GM18505 (cell line): Measurements from ENCODE around the gene CEP295NL.
"Not testable (repeated sequence)": the region's sequence is repeated elsewhere in the genome, so short reads cannot be mapped to it uniquely, and the experiment has no call there.

Experiments used
- ATAC-seq: cut with Tn5 transposase; IDR thresholded peaks from one replicate; pipeline ENCODE4 v1.9.1; 2021; ENCODE audit not compliant: unreplicated experiment
- POLR2A ChIP-seq: IDR thresholded peaks from 4 replicates; pipeline ENCODE4 v1.6.1; 2011; ENCODE audit warnings: borderline replicate concordance; ENCODE audit not compliant: insufficient read depth, insufficient read length; ENCODE audit errors: extremely low read depth

Gene CEP295NL, protein sequence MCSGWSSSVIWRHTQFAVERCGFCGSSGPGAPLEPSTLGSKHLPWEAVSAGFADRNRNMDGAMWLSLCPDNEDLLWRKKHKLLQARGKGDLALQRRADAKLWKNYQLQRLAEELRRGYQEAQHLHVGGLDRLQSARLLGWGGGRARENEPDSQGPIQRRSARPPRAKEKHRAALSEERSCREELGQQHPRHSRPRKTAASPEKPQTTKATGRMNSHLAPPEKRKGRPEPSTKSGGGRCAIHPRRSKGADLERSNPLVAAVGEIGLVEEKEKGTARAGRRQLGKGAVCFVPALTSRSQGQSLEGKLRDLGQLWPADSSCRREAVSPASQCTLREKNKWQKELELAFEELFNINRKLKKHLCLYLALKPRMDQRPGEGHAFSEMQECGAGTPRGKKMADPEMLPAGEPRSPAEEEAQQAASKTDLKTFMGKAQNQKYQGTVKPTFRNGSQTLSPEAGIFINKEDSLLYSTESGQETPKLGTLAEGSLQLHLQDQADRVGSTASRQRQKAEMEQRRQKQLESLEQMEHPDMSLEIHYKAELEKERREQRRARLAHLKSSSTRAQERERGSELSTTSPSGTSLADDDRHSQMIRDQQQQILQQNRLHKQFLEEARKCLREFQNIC

GRCh38 chr17:78903101-78903779 lies at the start of gene CEP295NL:
Gene CEP295NL, minus strand, starts transcription at chr17:78903201. Its CDS starts 1,373 bp downstream, at chr17:78901828.
- TF ChIP-seq POLR2A = no peak
- no peak for ATAC-seq

DNA sequence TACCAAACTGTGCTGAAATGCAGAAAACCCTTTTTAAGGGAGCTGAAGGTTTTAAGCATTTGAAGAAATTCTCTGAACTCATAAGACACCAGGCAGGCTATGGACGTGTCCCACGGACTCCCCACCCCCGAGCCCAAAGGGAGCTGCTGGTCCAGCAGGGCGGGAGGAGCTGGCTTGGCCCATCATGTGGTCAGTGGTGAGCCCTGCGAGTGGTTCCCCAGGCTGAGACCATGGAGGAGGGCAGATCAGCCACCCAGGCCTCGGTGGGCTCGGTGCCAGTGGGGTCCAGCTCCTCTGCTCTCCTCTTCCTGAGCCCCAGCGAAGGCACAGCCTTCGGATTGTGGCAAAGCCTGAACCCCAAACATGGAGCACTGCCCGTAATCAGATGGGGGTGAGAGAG lies 49.7 kb upstream of the CEP295NL start:
- ATAC-seq = no peak
- TF ChIP-seq POLR2A = no peak

DNA sequence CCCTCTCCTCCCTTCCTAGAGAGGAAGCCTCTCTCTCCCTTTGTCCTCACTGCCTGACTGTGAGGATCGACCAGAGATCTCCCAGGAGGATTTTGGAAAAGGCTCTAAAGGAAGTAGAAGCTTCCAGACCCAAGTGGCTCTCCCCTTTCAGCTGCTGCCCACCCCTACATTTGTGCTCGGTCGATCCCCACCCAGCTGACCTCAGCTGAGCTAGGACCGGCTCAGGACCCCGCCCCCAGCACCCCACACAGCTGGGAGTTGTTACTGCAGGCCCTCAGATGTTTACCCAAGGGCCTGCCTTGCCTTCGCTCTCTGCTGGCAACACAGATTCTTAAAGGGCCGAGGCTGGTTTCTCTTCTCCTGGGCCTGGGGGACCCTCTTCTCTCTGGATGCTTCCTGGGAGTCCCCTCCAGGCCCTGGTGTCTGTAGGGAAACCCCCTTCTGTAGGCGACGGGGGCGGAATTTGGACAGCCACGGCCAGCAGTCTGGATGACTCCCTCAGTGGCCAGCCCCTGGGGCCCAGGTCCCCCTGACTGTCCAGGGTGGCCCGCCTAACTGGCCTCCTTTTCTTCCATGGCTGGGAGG lies 49.1 kb upstream of the CEP295NL start:
- no peak for TF ChIP-seq POLR2A
- no peak for ATAC-seq

DNA sequence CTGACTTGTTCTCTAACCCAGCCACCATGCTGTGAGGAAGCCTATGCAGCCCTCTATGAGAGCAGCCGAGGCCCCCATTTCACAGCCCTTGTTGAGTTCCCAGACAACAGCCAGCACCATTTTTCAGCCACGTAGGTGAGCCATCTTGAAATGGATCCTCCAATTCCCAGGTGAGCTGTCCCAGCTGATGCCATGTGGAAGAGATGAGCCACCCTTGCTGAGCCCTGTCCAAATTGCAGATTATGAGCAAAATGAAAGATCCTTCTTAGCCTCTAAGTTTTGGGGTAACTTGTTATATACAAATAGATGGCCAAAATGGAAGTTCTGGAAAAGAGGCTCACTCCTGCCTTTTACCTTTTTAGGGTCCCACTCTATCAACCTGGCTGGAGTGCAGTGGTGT lies 47.9 kb upstream of the CEP295NL start:
- no peak for TF ChIP-seq POLR2A
- no peak for ATAC-seq

DNA sequence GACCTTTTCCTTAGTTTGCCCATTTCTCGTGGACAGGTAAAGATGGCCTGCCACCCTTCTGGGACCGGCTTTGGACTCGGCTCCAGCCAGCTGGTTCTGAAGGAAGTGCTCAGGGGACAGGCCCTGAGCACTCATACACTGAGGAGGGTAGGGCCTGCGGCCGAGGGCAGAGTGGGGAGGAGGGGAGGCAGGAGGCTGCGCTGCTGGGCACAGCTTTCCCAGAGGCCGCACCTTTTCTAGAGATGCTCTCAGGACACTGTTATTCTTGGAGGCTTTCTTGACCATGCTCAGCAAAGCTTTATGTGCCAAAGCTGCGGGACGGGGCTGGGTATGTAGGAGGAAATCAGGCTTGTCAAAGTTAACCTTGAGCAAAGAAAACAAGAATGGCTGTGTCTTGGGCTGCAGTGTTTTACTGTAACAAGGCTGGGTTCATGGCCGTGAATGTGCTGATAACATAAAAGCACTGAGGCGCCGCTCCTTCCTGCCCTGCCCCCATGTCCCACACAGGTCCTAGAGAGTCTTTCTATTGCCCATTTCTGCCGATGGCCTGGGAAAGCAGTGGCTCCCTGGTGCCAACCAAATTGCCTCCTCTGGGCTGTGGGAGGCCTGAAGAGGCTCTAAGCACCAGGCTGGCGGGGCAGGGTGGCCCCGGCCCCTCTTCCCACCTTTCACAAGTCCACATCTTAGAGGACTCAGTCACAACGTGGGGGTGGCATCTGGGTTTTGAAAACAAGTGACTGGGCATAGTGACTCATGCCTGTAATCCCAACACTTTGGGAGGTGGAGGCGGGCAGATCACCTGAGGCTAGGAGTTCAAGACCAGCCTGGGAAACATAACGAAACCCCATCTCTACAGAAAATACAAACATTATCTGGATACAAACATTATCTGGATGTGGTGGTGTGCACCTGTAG lies 44.5 kb upstream of the CEP295NL start:
- ATAC-seq = no peak
- TF ChIP-seq POLR2A = no peak

- no peak for ATAC-seq
- TF ChIP-seq POLR2A = no peak
Measured at GRCh38 chr17:78946631-78947030, 43.6 kb upstream of the CEP295NL start.

DNA sequence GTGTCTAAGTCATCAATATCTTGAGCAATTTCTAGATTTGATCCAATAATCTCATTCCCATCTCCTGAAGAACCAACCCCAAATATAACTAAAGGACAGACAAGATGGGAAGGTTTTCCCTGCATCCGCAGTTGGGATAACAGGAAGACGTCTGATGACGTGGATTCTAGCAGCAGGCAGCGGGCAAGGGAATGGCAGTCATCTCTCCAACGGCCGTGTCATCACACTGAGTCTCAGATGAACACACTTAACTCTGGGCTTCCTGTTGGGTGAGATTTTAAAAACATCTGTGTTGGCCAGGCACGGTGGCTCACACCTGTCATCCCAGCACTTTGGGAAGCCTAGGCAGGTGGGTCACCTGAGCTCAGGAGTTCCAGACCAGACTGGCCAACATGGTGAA lies 43.1 kb upstream of the CEP295NL start:
- no peak for ATAC-seq
- no peak for TF ChIP-seq POLR2A

DNA sequence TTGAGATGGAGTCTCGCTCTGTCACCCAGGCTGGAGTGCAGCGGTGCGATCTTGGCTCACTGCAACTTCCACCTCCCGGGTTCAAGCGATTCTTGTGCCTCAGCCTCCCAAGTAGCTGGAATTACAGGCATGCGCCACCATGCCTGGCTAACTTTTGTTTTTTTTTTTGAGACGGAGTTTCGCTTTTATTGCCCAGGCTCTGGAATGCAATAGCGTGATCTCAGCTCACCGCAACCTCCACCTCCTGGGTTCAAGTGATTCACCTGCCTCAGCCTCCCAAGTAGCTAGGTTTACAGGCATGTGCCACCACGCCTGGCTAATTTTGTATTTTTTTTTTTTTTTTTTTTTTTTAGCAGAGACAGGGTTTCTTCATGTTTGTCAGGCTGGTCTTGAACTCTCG lies 42.5 kb upstream of the CEP295NL start:
- not testable (repeated sequence) for ATAC-seq

GRCh38 chr17:78944956-78945355 lies 42.0 kb upstream of the CEP295NL start:
- no peak for TF ChIP-seq POLR2A

DNA sequence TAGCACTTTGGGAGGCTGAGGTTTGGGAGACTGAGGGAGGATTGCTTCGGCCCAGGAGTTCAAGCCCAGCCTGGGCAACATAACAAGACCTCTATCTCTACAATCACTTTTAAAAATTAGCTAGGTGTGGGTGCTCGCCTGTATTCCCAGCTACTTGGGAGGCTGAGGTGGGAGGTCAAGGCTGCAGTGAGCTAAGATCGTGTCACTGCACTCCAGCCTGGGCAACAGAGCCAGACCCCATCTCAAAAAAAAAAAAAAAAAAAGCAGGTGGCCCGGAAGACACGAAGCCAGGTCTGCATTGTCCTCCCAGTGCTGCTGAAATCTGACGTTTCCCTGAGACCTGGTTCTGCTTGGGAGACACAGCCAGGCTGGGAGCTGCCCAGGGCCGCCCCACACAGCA lies 41.0 kb upstream of the CEP295NL start:
- no peak for TF ChIP-seq POLR2A
- ATAC-seq = no peak

More at GRCh38 chr17:78944956-78945355, 42.0 kb upstream of the CEP295NL start:
- no peak for ATAC-seq

GRCh38 chr17:78940708-78941107 lies 37.7 kb upstream of the CEP295NL start:
- TF ChIP-seq POLR2A = no peak
- ATAC-seq = no peak

GRCh38 chr17:78940258-78940657 lies 37.3 kb upstream of the CEP295NL start:
- no peak for ATAC-seq
- TF ChIP-seq POLR2A = no peak
